IPS-15b (cell line): ENCODE measurements around the gene THUMPD3.

Experiments used
- H3K27me3 ChIP-seq: one replicate; pipeline ENCODE4 v1.6.1; 2013; ENCODE audit warnings: low read length; ENCODE audit not compliant: control insufficient read depth, insufficient read depth
- H3K36me3 ChIP-seq: one replicate; pipeline ENCODE4 v1.6.1; 2013; ENCODE audit warnings: low read length; ENCODE audit not compliant: control insufficient read depth, insufficient read depth
- H3K4me1 ChIP-seq: one replicate; pipeline ENCODE4 v1.6.1; 2013; ENCODE audit warnings: mild to moderate bottlenecking, low read length; ENCODE audit not compliant: control insufficient read depth, insufficient read depth
- H3K4me3 ChIP-seq: one replicate; pipeline ENCODE4 v1.5.1; 2013; ENCODE audit warnings: low read depth, low read length
- H3K9ac ChIP-seq: one replicate; pipeline ENCODE4 v1.6.1; 2013; ENCODE audit warnings: low read depth, mild to moderate bottlenecking, low read length
- H3K9me3 ChIP-seq: one replicate; pipeline ENCODE4 v1.6.1; 2013; ENCODE audit warnings: mild to moderate bottlenecking, low read length; ENCODE audit not compliant: control insufficient read depth, insufficient read depth

THUMPD3 gene, protein sequence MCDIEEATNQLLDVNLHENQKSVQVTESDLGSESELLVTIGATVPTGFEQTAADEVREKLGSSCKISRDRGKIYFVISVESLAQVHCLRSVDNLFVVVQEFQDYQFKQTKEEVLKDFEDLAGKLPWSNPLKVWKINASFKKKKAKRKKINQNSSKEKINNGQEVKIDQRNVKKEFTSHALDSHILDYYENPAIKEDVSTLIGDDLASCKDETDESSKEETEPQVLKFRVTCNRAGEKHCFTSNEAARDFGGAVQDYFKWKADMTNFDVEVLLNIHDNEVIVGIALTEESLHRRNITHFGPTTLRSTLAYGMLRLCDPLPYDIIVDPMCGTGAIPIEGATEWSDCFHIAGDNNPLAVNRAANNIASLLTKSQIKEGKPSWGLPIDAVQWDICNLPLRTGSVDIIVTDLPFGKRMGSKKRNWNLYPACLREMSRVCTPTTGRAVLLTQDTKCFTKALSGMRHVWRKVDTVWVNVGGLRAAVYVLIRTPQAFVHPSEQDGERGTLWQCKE

GRCh38 chr3:9362731-9363530, at the start of gene THUMPD3:
TSS of gene THUMPD3 (plus strand) at chr3:9363054. CDS start at chr3:9365069, 2,015 bp downstream.
- peaks cover 5% of the 10 kb centered on the region for H3K36me3 ChIP-seq
- H3K27me3 ChIP-seq: no peaks in the 10 kb centered on the region
- H3K4me1 ChIP-seq: no peaks in the 10 kb centered on the region
- H3K4me3 ChIP-seq: peak within 1 kb of the TSS; percentile 91
- H3K9ac ChIP-seq: peak within 1 kb of the TSS; percentile 68
- H3K9me3 ChIP-seq: no peaks in the 10 kb centered on the region

- no peaks in the 10 kb centered on the region for H3K27me3 ChIP-seq
- no peaks in the 10 kb centered on the region for H3K36me3 ChIP-seq
- no peak overlapping the region for H3K4me3 ChIP-seq
- no peaks in the 10 kb centered on the region for H3K9me3 ChIP-seq
- no peak overlapping the region for H3K9ac ChIP-seq
- no peaks in the 10 kb centered on the region for H3K4me1 ChIP-seq
Measured at GRCh38 chr3:9314796-9315195, 48.1 kb upstream of the THUMPD3 start.

GRCh38 chr3:9316881-9317361, 45.9 kb upstream of the THUMPD3 start:
- Histone ChIP-seq H3K27me3 (no peaks in the 10 kb centered on the region), H3K36me3 (no peaks in the 10 kb centered on the region), H3K4me1 (no peaks in the 10 kb centered on the region), H3K9me3 (no peaks in the 10 kb centered on the region), H3K9ac (no peak overlapping the region), H3K4me3 (no peak overlapping the region)

DNA sequence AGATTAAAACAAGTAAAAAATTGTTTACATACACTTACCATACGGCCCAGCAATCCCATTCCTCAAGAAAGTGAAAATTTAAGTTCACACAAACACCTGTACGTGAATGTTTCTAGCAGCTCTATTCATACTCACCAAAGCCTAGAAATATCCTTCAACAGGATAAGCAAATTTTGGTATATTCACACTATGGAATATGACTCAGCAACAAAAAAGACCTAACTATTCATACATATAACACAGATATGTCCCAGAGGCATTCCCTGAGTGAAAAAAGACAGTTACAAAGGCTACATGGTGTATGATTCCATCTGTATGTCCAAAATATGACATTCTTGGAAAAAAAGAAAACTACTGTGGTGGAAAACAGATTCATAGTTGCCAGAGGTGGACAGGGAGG, 40.1 kb upstream of the THUMPD3 start:
- no peak overlapping the region for H3K9ac ChIP-seq
- no peaks in the 10 kb centered on the region for H3K27me3 ChIP-seq
- no peaks in the 10 kb centered on the region for H3K36me3 ChIP-seq
- peaks cover 6% of the 10 kb centered on the region for H3K9me3 ChIP-seq
- no peak overlapping the region for H3K4me3 ChIP-seq
- no peaks in the 10 kb centered on the region for H3K4me1 ChIP-seq

DNA sequence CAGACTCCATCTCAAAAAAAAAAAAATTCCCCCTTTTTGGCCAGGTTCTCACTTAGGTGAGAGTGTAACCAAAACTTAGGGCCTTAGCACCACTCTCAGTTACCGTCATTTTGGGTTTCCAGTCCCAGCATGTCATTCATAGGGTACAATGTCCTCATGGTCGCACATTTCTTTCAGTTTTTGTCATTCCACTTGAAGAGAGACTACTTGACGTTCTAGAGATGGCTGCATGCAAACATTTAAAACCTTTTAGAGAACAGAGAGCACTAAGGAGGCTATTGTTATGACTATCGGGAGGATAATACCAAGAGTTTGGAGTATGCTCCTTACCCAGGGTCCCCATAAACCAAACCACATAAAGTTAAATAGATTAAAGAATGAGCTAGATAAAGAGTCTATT, 37.9 kb upstream of the THUMPD3 start:
- Histone ChIP-seq H3K27me3 (no peaks in the 10 kb centered on the region), H3K36me3 (no peaks in the 10 kb centered on the region), H3K4me3 (no peak overlapping the region), H3K9ac (no peak overlapping the region), H3K4me1 (no peaks in the 10 kb centered on the region), H3K9me3 (peaks cover 6% of the 10 kb centered on the region)

GRCh38 chr3:9327578-9327977, 35.3 kb upstream of the THUMPD3 start:
- no peak overlapping the region for H3K9ac ChIP-seq
- no peaks in the 10 kb centered on the region for H3K4me1 ChIP-seq
- no peak overlapping the region for H3K4me3 ChIP-seq
- H3K27me3 ChIP-seq: no peaks in the 10 kb centered on the region
- no peaks in the 10 kb centered on the region for H3K36me3 ChIP-seq
- peaks cover 6% of the 10 kb centered on the region for H3K9me3 ChIP-seq

DNA sequence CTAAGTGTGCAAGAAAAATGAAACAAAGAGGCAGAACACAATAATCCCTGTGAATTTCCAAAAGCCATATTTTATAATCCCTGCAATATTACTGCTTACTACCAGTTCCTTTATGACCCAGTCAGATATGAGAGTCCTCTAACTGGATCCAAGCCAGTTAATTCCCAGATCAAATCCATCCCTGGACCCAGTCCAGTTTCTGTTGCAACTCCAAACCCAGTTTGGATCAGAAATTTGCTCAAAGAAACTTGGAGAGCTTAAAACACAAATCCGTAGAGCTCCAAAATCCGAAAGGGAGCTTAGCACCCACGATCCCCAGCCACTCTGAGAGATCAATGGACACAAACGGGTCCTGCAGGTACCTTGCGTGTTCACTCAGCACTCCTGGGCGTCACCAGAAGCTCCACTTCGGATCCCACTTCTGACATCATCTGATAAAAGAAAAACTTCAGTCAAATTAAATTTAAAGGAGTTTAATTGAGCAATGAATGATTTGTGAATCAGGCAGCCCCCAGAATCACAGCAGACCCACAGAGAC, 32.6 kb upstream of the THUMPD3 start:
- H3K4me1 ChIP-seq: no peaks in the 10 kb centered on the region

DNA sequence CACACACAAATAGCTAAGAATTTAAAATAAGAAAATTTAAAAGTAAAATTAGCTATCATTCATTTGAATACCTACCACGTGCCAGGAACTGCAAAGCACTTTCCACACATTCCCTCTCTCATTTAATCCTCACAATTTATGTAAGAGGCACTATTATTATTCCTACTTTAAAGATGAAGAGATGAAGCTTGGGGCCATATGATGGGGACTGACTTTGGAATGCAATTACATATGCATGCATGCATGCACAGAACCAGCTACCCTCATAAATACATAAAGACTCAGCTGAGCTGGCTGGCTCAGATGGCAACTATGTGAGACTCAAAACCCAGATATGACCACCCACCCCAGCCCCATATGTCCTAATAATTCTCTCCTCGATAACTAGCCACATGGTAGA, 31.7 kb upstream of the THUMPD3 start:
- Histone ChIP-seq H3K9me3 (peaks cover 6% of the 10 kb centered on the region), H3K27me3 (no peaks in the 10 kb centered on the region), H3K4me3 (no peak overlapping the region), H3K4me1 (no peaks in the 10 kb centered on the region), H3K36me3 (no peaks in the 10 kb centered on the region), H3K9ac (no peak overlapping the region)

More for the DNA sequence above, 32.6 kb upstream of the THUMPD3 start:
- Histone ChIP-seq H3K9ac (no peak overlapping the region), H3K27me3 (no peaks in the 10 kb centered on the region), H3K4me3 (no peak overlapping the region), H3K9me3 (peaks cover 6% of the 10 kb centered on the region), H3K36me3 (no peaks in the 10 kb centered on the region)

- Histone ChIP-seq H3K9me3 (peaks cover 2% of the 10 kb centered on the region), H3K4me3 (no peak overlapping the region), H3K4me1 (no peaks in the 10 kb centered on the region), H3K36me3 (no peaks in the 10 kb centered on the region), H3K27me3 (no peaks in the 10 kb centered on the region), H3K9ac (no peak overlapping the region)
Measured at GRCh38 chr3:9332250-9333030, 30.4 kb upstream of the THUMPD3 start.

- no peak overlapping the region for H3K9ac ChIP-seq
- H3K4me3 ChIP-seq: no peak overlapping the region
- no peaks in the 10 kb centered on the region for H3K27me3 ChIP-seq
- no peaks in the 10 kb centered on the region for H3K9me3 ChIP-seq
- H3K36me3 ChIP-seq: no peaks in the 10 kb centered on the region
- H3K4me1 ChIP-seq: no peaks in the 10 kb centered on the region
Measured at GRCh38 chr3:9339761-9340471, 22.9 kb upstream of the THUMPD3 start.
